Measurements from ENCODE around the gene ZNF629.

The ZNF629 gene

DNA sequence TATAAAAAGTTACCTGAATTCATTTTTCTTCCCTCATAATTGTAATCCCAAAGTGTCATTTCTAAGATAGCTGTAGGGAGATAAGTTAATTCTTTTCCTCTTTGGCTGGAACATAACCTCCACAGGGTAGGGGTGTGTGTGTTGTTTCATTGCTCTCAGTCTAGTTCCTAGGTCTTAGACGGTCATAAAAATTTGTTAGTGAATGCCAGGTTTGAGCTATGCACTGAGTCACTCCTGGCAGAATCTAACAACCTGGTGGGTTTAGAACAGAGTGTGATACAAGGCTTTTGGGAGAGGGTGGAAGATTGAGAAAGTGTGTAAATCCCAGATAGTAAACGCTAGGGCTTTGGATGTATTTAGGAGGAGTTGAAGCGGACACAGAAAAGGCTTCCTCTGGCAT is 39.7 kb downstream of the ZNF629 start:
- no peak for DNase-seq

DNA sequence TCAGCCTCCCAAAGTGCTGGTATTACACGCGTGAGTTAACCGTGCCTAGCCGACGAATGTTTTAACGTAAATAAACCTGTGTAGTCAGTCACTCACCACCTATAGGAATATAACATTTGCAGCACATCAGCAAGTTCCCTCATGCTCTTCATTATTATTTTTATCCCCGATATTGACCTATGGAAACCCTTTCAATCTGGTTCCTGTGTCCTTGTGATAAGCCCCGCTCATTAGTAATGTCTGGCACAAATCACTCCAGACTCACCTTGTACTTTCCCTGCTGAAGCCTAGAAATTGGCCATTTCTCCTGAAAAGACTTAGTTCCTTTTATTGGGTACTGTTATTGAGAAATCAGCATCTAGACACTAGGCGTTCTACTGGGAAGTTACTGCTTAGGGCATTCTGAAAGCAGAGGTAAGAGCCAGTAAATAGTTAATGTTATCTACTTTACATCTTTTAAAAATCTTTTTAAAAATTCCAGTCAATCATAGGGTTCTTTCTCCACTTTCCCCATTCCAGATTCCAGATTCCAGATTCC is 40.3 kb downstream of the ZNF629 start:
- DNase-seq: no peak

DNA sequence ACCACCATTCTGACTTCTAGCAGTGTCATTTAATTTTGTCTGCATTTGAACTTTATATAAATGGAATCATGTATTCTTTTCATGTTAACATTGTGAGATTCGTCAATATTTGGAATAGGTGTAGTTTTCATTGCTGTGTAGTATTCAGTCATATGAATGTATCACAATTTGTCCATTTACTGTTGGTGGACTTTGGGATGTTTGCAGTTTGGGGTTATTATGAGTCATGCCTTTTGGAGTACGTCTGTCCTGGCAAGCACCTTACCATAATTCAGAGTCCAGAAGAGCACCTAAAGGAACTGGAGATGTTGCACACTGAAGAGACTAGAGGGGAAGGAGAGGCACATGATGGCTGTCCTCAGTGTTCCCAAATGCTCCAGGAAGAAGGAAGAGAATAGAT is 41.9 kb downstream of the ZNF629 start:
- no peak for DNase-seq

DNA sequence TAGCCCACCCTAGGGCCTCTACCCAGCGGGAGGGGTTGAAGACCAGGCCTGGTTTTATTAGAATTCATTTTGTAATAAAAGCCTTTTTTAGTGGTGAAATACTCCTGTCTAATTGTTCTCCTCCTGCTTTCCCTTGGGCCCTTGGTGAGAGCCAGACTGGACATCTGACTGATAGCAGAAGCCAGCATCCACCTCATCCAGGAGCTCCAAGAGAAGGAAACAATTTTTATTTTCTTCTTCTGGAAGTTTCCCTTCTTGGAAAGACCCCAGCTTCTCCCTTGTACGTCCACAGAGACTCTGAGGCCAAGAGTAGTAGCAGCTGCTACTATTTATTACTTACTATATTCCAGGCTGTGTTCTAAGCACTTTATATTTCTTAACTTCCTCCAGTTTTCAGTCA is 42.8 kb downstream of the ZNF629 start:
- DNase-seq: no peak

DNA sequence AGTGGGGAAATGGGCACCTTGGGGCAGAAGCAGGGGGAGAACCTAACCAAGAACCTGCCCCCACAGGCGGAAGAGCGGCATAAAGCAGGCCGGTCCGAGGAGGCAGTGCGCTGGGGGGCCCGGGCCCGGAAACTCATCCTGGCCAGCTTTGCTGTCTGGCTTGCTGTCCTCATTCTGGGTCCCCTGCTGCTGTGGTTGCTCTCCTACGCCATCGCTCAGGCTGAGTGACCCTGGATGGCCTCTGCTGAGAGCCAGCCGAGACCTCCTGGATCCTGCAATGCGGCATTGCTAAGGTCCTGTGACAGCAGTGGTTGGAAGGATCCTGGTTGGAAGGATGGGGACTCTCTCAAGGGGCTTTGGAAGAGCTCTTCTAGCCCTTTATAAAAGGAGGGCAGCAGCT is 43.3 kb downstream of the ZNF629 start:
- no peak for DNase-seq

DNA sequence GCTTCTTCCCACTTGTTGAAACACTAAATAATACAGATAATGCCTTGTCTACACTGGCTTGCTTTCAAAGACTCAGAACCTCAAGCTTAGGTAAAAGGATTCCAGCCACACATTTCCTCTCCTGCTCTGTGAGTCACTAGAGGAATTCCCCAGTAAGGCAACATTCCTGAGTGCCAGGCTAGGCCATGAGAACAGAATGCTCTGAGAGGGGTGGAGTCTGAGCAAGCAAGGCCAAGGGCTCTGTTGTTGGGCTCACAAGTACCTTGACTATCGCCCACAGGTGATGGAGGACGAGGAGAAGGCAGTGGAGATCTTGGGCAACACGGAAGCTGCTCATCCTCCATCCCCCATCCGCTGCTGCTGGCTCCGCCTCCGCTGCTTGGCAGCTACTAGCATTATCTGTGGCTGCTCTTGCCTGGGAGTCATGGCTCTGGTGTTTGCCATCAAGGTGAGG is 45.5 kb downstream of the ZNF629 start:
- DNase-seq: no peak

DNA sequence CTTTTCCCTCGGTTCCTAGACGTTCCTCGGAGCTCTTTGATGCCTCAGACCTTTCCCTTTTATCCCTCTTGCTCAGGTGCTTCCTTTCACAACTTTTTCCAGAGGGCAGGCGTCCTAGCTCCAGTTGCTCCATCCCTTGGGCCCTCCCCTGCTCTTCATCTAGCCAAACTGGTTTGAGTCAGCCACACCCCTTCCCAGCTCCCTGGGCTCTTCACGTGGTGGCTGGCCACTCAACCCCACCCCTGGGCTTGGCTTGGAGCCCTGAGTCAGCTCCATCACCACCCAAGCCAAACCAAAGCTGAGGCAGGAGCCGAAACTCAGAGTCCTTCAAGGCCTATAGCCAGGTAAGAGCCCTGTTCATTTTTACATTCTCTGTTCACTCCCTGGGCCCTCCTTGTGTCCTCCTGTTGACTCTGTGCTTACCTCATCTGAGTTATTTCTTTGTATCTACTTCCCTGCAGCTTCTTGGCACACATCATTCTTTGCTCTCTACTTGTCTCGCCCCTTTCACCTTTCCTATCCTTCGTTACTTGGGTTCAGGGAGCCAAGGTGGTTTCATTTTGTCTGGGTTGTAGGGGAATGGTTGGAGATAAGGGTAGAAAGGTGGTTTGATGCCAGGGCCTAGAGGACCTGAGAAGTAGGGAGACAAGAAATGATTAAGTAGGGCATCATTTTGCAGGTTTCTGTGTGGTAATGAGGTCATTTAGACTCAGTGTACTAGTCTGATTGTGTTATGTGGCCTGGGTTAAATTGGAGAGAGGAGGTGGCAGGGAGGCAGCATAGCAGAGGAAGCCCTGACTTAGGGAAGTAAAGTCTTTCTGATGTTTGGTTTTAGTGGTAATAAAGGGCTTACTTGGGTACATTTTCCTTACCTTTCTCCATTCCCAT is 46.4 kb downstream of the ZNF629 start:
- no peak for DNase-seq

DNA sequence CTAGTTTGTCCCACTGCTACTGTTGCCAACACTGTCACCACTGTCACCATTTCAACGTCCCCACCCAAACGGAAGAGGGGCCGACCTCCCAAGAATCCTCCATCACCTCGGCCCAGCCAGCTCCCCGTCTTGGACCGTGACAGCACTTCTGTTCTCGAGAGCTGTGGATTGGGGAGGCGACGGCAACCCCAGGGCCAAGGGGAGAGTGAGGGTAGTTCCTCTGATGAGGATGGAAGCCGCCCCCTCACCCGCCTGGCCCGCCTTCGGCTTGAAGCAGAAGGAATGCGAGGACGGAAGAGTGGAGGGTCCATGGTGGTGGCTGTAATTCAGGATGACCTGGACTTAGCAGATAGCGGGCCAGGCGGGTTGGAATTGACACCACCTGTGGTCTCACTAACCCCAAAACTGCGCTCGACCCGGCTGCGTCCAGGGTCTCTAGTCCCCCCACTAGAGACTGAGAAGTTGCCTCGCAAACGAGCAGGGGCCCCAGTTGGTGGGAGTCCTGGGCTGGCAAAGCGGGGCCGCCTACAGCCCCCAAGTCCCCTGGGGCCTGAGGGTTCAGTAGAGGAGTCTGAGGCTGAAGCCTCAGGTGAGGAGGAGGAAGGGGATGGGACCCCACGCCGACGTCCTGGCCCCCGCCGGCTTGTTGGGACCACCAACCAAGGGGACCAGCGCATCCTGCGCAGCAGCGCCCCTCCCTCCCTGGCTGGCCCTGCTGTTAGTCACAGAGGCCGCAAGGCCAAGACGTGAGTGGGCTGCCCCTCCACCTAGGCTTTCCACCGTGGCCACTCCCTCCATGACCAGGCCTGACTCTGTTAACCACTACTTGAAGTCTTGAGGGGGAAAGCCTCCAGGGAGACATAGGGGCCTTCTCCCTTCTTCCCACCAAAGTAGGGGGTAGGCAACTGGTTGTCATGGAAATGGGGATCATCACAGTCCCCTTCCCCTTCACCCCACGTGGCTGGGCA is 47.7 kb downstream of the ZNF629 start:
- no peak for DNase-seq

DNA sequence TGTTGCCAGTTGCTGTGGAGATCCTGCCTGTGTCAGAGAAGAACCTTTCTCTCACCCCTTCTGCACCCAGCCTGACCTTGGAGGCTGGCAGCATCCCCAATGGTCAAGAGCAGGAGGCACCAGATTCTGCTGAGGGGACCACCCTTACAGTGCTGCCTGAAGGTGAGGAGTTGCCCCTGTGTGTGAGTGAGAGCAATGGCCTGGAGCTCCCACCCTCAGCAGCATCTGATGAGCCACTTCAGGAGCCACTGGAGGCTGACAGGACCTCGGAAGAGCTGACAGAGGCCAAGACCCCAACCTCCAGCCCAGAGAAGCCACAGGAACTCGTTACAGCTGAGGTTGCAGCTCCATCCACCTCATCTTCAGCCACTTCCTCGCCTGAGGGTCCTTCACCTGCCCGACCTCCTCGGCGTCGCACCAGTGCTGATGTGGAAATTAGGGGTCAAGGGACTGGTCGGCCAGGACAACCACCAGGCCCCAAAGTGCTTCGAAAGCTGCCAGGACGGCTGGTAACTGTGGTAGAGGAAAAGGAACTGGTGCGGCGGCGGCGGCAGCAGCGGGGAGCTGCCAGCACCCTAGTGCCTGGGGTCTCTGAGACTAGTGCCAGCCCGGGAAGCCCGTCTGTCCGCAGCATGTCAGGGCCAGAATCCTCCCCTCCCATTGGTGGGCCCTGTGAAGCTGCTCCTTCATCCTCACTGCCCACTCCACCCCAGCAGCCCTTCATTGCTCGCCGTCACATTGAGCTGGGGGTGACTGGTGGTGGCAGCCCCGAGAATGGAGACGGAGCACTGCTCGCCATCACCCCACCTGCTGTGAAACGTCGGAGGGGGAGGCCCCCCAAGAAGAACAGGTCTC is 49.0 kb downstream of the ZNF629 start:
- no peak for DNase-seq

DNA sequence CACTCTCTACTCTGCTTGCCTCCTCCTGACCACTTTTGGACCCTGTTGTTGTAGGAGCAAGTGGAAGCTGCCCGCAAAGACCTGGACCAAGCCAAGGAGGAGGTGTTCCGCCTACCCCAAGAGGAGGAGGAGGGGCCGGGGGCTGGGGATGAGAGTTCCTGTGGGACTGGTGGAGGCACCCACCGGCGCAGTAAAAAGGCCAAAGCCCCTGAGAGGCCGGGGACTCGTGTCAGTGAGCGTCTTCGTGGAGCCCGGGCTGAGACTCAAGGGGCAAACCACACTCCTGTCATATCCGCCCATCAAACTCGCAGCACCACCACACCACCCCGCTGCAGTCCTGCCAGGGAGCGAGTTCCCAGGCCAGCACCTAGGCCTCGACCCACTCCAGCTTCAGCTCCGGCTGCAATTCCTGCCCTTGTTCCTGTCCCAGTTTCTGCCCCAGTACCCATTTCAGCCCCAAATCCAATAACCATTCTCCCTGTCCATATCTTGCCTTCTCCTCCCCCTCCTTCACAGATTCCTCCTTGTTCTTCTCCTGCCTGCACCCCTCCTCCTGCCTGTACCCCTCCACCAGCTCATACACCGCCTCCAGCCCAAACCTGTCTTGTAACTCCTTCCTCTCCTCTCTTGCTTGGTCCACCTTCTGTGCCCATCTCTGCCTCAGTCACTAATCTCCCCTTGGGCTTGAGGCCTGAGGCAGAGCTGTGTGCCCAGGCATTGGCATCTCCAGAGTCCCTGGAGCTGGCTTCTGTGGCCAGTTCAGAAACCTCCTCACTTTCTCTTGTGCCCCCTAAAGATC is 49.8 kb downstream of the ZNF629 start:
- DNase-seq: no peak

DNA sequence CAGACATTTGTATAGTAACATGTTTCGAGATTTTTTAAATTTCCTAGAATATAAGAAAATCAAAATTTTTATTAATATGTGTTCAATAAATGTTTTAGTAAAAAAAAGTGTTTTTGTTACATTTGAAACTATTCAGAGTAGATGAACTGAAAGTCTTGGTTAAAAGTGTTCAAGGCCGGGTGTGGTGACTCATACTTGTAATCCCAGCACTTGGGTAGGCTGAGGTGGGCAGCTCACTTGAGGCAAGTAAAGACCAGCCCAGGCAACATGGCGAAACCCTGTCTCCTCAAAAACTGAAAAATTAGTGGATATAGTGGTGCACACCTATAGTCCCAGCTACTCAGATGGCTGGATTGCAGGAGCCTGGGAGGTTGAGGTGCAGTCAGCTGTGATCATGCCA is 55.6 kb downstream of the ZNF629 start:
- no peak for DNase-seq

DNA sequence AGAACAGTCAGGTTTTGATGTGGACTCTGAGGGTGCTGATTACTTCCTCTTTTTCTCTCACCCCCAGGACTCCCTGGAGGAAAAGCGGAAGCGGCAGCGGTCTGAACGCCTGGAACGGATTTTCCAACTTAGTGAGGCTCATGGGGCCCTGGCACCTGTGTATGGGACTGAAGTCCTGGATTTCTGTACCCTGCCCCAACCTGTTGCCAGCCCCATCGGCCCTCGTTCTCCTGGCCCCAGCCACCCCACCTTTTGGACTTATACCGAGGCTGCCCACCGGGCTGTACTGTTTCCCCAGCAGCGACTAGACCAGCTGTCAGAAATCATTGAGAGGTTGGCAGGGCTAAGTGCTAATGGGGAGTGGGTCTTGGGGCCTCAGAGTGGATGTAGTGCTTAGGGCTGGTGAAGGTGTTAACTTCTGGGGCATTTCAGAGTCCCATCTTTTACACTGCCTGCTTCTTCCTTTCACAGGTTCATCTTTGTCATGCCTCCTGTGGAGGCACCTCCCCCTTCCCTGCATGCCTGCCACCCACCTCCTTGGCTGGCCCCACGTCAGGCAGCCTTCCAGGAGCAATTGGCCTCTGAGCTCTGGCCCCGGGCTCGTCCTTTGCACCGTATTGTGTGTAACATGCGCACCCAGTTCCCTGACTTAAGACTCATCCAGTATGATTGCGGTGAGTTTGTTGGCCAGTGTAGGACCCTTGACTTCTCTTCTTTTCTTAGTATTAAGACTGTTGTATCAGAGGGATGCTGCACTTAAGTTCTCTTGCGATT is 57.9 kb downstream of the ZNF629 start:
- no peak for DNase-seq
